G401.6 (cell line): ENCODE results near the gene TRAPPC10.

Experiments used
- FAIRE-seq: peaks from 2 replicates; lab custom pipeline; 2012; peaks lifted over from hg19 to GRCh38; lab: Jason Lieb, UNC

The TRAPPC10 gene

DNA sequence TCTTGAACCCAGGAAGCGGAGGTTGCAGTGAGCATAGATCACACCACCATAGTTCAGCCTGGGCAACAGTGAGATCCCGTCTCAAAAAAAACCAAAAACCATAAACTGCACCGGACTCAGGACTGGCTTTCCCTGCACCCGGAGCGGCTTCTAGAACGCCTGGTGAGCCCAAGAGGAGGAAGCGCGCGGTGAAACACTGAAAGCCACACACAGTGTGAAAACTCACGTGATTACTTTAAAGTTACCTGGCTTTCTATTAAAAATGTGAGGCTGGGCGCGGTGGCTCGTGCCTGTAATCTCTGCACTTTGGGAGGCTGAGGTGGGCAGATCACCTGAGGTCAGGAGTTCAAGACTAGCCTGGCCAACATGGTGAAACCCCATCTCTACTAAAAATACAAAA, 7.0 kb upstream of the TRAPPC10 start:
- no peak for FAIRE-seq

DNA sequence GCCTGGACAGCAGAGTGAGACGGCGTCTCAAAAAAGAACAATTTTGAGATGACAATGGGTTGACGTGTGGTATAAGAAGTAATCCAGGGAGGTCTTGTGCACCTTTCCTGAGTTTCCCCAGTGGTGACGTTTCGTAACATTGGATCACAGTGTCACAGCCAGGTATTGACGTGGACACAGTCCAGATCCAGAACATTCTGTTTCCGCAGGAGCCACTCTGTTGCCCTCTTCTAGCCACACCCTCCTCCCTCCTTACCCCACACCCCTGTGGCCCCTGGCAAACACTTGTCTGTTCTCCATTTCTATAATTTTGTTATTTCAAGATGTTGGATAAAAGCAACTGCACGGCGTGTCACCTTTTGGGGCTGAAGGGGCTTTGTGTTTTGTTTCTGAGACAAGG, 6.5 kb upstream of the TRAPPC10 start:
- no peak for FAIRE-seq

DNA sequence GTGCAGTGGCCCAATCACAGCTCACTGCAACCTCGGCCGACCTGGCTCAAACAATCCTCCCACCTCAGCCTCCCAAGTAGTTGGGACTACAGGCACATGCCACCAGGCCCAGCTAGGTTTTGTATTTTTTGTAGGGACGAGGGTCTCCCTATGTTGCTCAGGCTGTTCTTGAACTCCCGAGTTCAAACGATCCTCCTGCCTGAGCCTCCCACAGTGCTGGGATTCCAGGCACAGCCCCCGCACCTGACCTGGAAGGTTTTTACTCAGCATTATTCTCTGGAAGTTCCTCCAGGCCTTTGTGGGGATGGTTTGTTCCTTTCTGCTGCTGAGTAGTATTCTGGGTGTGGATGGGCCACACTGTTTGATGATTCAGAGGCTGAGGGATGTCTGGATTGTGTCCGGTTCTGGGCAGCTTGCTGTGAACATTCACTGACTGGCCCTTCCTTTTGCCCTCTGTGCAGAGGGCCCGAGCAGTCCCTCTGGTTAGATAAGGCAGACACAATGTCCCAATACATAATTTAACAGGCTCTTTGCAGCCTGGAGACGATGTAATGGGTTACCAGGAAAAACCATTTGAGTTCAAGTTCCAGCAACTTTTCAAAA, 6.0 kb upstream of the TRAPPC10 start:
- no peak for FAIRE-seq

DNA sequence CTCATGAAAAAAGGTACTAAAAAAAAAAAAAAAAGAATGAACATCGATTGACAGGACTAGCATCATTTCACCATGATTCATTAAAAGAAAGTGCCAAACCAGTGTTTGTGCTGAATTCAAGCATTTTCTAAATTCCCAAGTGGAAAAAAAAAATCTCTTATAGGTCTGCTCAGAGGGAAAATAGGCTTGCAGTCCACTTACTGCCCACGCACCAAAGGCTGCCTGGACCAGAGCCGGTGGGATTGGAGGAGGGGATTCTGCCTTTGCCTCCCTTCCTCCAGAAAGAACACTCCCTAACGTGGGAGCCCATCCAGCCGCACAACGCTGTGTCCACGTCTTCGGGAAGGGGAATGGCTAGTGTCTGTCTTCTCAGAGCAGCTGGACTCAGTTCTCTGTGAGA, 5.5 kb upstream of the TRAPPC10 start:
- FAIRE-seq = no peak

DNA sequence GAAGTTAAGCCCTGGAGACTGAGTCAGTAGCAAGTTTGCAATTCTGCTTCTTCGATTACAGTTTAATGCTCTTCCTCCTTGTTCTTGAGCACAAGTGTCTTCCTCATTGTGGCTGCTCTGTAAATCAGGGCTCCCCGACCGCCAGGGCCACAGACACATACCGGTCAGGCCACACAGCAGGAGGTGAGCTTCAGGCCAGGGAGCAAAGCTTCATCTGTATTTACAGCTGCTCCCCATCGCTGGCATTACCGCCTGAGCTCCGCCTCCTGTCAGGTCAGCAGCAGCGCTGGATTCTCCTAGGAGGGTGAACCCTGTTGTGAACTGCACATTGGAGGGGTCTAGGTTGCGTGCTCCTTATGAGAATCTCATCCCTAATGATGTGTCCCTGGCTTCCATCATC, 1.7 kb upstream of the TRAPPC10 start:
- FAIRE-seq = no peak

DNA sequence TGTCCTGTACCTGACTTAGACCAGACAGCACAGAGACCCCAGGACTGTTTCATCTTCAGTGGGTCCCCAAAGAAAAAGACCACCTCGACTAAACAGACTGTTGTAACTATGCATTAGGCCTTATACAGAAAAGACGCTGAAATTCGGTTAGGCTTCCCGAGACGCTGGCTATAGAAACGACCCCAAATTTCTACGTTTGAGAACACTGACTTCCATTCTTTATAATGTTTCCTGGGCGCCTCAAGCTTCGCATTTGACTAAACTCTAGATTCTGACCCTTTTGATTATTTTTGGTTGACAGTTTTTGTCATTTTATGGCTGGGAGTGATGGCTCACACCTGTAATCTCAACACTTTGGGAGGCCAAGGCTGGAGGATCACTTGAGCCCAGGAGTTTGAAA, 986 bp upstream of the TRAPPC10 start:
- FAIRE-seq = no peak

DNA sequence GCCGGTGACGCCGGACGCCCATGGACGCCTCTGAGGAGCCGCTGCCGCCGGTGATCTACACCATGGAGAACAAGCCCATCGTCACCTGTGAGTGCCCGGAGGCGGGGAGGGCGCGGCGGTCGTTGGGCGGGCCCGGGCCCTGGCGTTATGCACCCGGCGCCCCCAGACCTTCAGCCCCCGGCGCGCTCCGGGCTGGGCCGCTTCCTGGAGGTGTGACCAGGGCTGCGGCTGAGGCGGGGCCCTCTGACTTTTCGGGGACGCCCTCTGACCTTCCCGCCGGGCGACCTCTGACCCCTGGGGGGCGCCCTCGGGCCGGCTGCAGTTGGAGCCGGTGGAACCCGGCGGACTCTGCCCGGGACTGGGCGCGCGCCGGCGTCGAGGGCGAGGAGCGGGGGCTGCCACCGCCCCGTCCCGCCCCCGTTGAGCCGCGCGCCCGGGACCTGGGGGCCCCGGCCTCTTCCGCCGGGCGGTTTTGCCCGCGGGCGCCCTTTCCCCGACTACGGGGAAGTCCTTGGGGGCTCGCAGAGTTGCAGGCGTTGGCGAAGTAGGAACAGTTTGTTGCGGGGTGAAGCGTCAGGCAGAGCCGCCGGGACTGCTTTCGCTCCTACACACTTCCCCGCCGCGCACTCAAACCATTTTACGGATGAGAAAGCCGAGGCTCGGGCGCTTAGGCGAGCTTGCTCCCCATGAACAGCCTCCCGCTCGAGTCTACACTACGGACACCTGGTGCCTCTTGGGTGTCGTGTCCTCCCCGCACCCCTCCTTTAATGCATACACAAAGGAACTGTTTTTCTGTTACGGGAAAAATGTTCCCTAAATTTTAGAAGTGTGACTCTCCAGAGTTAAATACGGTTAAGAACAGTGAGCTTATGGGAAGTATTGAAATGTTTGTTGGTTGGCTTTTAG, 618 bp downstream of the TRAPPC10 start:
- FAIRE-seq = no peak

DNA sequence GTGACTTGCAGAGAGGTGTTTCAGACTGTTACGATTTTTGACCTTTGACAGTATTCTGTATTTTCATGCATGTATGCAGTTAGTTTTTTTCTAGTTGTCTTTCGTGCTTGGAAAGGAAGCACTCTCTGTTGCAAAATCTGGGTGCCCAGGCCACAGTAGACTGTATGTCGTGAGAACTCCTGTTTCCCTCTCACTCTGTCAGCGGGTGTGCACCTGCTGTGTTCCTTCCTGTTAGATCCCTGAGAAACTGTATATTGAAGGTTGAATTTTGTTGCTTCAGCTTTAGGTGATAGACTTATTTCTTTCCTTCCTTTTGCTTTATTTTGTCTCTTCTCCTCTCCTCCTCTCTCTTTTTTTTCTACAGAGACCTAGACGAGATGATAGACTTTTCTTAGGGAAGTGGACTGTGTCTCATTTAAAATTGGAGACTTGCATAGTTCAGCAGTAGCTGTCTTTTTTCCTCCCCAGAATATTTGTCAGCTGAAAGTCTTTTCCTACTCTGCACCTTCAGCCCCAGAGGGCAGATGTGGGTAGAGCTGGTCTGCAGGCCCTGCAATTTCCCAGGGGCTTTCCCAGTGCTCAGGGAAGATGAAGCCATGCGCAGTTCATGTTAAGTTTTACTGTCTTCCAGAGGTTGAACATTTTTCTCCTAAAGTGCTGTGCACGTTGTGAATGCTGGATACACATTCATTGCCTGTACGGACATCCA, 1.4 kb downstream of the TRAPPC10 start:
- no peak for FAIRE-seq

DNA sequence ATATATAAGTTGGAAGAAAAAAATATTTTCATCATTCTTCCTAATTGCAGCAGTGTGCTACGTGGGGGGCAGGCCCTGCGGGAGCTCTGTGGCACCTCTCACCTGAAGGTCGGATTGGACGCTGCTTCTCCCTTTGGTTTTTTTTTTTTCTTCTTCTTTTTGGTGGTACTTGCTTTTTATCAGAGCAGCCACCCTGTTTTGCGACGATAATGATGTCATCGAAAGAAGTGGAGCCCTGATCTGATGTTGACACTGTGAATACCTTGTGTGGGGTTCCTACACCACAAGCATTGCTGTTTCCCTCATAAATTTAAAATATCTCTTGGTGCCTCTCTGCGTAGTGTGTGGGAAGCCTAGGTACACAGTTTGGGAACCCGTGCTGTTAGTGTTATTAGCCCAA, 5.5 kb downstream of the TRAPPC10 start:
- FAIRE-seq = no peak

DNA sequence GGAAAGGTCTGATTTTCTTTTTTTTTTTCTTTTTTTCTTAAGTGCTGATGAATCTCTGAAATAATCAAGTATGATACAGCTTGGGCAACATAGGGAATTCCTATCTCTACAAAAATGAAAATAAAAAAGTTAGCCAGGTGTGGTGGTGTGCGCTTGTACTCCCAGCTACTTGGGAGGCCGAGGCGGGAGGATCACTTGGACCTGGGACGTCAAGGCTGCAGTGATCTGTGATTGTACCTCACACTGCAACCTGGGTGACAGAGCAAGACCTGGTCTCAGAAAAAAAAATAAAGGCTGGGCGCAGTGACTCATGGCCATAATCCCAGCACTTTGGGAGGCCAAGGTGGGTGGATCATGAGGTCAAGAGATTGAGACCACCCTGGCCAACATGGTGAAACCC, 6.0 kb downstream of the TRAPPC10 start:
- no peak for FAIRE-seq

DNA sequence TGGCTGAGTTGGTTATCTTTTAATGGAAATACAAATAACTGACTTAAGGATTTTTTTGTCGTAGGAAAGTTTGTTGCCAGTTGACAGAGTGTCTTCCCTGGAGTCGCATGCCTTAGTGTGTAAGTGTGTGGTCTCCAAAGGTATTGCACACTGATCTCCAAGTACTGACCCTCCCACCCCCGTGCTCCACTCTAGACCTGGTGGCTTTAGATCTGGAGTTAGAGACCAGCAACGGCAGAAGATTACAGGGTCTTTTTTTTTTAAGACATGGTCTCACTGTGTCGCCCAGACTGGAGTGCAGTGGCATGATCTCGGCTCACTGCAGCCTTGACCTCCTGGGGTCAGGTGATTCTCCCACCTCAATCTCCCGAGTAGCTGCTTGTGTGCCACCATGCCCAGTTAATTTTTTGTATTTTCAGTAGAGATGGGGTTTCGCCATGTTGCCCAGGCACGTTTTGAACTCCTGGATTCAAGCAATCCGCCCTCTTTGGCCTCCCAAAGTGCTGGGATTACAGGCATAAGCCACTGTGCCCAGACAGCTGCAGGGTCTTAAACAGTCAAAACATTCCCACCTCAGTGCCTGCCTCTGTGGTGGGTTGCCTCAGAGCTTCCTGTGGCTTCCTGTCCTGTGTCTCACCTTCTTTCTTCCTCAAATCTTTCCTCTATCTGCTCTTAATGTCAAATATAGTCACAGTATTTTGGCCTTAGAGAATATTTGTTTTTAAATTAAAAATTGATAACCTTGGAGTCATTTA, 6.9 kb downstream of the TRAPPC10 start:
- FAIRE-seq = no peak

DNA sequence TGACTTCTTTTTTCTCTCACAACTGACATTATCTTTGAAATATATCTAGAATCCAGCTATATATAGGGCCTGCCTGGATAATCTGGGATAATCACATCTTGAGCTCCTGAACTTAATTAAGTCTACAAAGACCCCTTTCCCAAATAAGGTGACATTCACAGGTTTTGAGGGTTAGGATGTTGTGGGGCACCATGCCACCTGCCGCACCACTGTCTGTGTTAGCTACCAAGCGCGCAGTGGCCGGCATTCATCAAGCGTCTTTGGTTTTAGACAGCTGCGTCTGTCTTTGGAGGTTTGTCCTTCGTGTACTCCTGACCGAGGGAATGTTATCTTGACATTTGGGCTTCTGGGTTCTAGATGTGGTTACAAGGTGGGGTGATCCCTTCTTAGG, 7.5 kb downstream of the TRAPPC10 start:
- no peak for FAIRE-seq

DNA sequence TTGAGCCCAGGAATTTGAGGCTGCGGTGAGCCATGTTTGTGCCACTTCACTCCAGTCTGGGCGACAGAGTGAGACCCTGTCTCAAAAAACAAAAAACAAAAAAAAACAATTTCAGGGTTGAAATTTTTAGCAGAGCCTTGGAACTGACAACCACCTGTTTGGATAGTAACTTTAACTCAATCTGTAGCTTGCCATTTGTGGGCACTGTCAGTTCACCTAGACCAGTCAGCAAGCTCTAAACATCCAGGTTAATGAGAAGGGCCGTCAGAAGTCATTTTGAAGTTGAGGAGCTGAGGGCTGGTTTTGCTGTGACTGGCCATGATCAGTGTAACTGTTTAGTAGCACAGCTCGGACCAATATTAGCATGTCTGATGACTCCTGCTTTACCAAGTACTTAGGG, 8.4 kb downstream of the TRAPPC10 start:
- no peak for FAIRE-seq

DNA sequence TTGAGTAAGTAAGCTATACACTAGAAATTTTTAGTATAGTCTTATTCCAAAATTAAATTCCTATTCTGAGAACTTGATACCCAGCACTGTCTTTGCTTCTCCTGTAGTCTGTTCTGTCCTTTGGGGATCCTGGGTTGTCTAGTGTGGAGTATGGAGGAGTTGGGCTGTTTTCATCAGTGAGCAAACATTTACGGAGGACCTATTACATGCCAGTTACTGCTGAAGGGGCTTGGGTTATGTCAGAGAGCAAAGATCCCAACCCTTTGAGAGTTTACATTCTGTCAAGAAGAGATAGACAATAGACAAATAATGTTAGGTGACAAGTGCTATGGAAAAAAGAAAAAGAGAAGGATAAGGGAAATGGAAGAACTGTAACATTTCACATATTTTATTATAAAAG, 9.0 kb downstream of the TRAPPC10 start:
- FAIRE-seq = no peak

DNA sequence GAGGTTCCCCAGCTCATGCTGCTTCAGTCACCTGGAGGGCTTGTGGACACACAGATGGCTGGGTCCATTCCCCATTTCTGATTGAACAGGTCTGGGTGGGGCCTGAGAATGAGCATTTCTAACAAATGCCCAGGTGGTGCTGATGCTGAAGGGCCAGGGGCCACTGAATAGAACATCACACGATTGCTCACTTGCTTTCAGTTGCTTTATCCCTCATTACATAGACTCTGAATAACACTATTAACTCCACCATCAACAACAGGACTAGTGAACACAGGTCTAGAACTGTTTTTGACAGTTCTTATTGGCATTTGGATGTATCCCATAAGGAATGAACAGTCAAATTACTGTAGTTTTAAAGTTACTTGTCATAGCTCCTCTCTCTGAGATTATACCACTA, 12.1 kb downstream of the TRAPPC10 start:
- FAIRE-seq = no peak

DNA sequence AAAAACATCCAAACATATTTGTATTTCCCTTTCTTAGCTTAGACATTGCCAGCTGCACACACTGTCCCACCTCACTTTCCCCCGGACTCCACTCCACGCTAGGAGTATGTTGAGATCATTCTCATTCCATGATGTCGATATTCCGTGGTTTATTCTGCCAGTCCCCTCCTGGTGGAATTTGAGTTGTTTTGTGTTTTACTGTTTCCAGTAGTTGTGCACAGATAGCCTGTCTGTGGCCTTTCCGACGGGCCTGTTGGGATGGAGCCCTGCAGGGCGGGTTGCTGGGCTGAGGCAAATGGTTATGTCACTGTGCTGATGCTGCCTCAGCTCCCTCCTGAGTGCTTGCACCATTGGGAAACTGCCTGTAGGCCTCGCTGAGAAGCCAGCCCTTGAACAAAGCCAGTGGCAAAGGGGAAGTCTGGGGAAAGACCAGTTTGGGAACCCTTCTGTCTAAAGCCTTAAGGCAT, 12.8 kb downstream of the TRAPPC10 start:
- no peak for FAIRE-seq

DNA sequence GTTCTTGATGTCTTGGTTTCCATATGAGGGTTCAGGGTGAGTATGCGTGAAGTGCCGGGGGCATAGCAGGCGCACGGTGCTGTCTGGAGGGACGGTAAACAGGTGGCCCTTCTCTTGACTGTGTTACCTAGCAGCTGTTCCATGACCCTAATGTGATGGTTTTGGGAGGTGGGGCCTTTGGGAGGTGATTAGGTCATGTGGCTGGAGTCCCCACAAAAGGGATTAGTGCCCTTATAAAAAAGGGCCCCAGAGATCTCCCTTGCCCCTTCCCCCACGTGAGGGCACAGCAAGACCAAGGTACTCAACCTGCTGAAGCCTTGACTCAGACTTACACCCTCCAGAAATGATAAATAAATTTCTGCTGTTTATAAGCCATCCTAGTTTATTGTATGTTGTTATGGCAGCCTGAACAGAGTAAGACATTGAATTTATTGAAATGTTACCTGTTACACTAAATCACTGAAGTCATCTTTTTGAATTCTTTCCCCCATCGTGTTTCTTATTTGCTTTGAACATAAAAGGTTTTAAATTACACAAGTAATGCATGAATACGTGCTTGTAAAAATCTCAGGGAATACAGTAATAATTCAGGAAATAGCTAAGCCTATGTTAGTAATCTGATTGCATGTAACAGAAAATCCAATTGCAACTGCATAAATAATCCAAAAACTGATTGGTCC, 15.6 kb downstream of the TRAPPC10 start:
- no peak for FAIRE-seq

DNA sequence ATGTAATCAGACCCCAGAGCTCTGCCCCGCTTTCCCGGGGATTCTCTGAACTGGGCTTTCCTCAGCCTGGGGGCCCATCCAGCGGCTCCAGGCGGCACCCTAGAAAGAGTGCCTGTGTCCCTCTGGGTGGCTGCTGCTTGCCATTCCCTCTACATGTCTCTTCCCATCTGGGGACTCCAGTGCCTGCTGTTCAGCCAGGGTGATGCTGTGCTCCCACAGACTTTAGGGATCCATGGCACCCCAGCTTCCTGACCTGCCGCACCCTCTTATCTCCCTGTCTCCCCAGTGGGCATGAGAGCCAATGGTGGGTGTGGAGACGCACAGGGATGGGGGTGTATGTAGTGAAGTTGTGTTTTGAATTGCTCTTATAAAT, 16.2 kb downstream of the TRAPPC10 start:
- no peak for FAIRE-seq

DNA sequence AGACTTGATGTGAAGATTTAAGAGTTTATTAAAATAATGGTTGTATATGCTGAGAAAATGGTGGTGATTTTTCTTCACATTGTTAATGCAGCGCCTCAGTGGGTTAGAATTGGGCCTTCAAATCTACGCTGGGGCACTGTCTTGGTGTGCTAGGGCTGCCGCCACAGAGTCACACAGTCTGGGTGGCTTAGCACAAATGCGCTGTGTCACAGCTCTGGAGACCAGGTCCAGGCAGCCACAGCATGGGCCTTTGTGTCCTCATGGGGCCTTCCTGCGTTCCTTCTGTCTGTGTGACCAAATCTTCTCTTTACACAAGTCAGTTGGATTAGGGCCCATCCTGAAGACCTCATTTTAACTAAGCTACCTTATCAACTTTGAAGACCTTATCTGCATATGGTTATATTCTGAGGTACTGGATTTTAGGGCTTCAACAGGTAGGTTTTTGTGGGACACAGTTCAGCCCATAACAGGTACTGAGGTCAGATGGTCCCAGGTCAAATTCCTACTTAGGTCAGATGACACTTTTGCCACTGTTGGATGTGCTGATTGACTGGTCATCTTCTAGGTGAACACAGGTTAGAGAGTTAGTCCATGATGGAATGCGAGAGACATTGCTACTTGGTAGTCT, 17.5 kb downstream of the TRAPPC10 start:
- no peak for FAIRE-seq

DNA sequence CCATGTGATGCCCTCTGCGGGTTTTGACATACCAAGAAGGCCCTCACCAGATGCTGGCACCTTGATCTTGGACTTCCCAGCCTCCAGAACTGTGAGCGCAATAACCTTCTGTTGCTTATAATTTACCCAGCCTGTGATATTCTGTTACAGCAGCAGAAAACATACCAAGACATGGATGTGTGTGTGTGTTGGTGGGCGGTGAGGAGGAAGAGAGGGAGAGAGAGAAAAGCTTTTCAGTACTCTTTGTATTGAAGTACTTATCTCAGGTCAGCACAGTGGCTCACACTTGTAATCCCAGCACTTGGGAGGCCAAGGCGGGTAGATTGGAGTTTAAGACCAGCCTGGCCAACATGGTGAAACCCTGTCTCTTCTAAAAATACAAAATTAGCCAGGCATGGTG, 23.1 kb downstream of the TRAPPC10 start:
- no peak for FAIRE-seq

DNA sequence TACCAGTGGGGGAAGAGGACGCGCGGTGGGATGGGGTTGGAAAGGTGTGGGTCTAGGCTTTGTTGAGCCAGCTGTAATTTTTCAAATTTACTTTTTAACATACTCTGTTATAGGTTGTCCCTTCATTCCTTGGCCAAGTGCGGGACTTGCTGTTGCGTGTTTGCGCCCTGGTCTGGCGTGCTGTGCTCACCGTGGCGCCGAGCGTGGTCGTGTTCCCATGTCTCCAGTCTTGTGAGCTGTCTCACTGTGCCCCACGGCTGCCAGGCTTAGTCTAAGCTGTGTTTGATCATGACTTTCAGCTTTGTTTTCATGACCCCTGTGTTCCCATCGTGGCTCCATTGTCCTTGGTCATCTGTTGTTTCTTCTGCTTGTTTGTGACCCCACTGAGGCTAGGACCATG, 26.0 kb downstream of the TRAPPC10 start:
- no peak for FAIRE-seq

DNA sequence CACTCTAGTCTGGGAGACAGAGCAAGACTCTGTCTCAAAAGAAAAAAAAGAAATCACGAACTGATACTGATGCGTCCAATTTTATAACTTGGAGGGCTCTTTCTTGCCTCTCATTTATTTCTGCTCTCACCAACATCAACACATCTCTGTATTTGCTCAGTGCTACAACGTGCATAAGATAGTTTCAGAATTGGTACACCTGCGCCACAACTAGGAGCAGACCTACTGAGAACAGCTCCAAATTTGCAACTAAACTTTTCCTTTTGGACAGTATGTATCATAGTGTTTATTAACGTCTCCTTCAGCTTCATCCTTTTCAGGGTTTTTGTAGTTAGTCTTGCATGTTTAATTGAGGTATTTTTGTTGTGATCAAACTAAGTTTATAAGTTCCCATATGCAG, 27.7 kb downstream of the TRAPPC10 start:
- FAIRE-seq = no peak
